ENCODE measurements around the gene LRP10. TPM values are rescaled to one million over a fixed set of nuclear protein-coding genes. Genes with fewer than 3 reads are reported as not detected.

The LRP10 gene
- total and polyA plus RNA-seq, 2 of the 8 experiments (the other 6 are each of a cell fraction or from before 2014, with no cell fraction given): 12.4 to 15.6 TPM

GRCh38 chr14:22890416-22890815 is 18.9 kb downstream of the LRP10 start:
- no peaks in the 10 kb centered on the region for H3K79me2 ChIP-seq (ENCODE audit: control insufficient read depth in 1 of 2, insufficient read depth in 2 of 2, low read length in 2 of 2)
- no peak overlapping the region for H3K4me3 ChIP-seq (ENCODE audit: extremely low read depth in 1 of 4, insufficient read depth in 2 of 4, low read depth in 3 of 4, low read length in 4 of 4)
- no peak overlapping the region for H3K27ac ChIP-seq (ENCODE audit: low read depth, low read length)
- no peak overlapping the region for H3K9ac ChIP-seq (replicated peaks in 1 of 4; ENCODE audit: extremely low read depth in 1 of 4, low read depth in 3 of 4, low read length in 3 of 4)
- peaks cover 7% of the 10 kb centered on the region for H3K23me2 ChIP-seq (ENCODE audit: low read depth, low read length)
- no peaks in the 10 kb centered on the region for H3K36me3 ChIP-seq (ENCODE audit: control insufficient read depth in 2 of 4, insufficient read depth in 4 of 4, low read length in 3 of 4)
- H2BK12ac ChIP-seq (ENCODE audit: low read depth, low read length): no peak overlapping the region
- H4K91ac ChIP-seq (replicated peaks; ENCODE audit: insufficient read length, low read length): no peak overlapping the region
- no peak overlapping the region for H3K23ac ChIP-seq (ENCODE audit: insufficient read length)
- H2AK5ac ChIP-seq (ENCODE audit: low read depth, low read length): no peak overlapping the region
- H3K79me1 ChIP-seq (ENCODE audit: low read depth, low read length): peaks cover 3% of the 10 kb centered on the region; the same call in 1 of the 2 replicates
- H3K27me3 ChIP-seq (replicated peaks in 1 of 4; ENCODE audit: control insufficient read depth in 3 of 4, extremely low read depth in 1 of 4, insufficient read depth in 3 of 4, low read length in 3 of 4): peaks cover 0 to 10% (median 9%) of the 10 kb centered on the region in 4 experiments; a peak in 6 of 7 replicates
- POLR2A ChIA-PET (ENCODE audit: partially characterized antibody): interaction anchor here (1.0 to 1.6 kb wide), 5 partner anchors 8 to 30 kb away, joined by 3 to 5 read pairs (median 3); no protein-coding TSS in a partner anchor
- H3K4ac ChIP-seq (replicated peaks; ENCODE audit: insufficient read length, low read depth, low read length): no peak overlapping the region
- H3K4me2 ChIP-seq (ENCODE audit: insufficient read depth in 1 of 2, low read depth in 2 of 2, low read length in 2 of 2): no peak overlapping the region
- peaks cover 0 to 7% (median 2%) of the 10 kb centered on the region in 4 experiments; a peak in 4 of 7 replicates for H3K4me1 ChIP-seq (replicated peaks in 1 of 4; ENCODE audit: control insufficient read depth in 3 of 4, insufficient read depth in 4 of 4, low read length in 3 of 4)
- H4K8ac ChIP-seq (ENCODE audit: extremely low read depth, insufficient read depth, low read length): no peak overlapping the region
- H4K20me1 ChIP-seq (replicated peaks in 1 of 2; ENCODE audit: control insufficient read depth in 1 of 2, insufficient read depth in 2 of 2, low read length in 2 of 2): no peaks in the 10 kb centered on the region
- DNase-seq (ENCODE audit: low read depth in 1 of 2, low spot score in 2 of 2) (no peak), FAIRE-seq (no peak)
- H3K18ac ChIP-seq (ENCODE audit: extremely low read depth, low read length): no peak overlapping the region
- no peak overlapping the region for H2BK120ac ChIP-seq (replicated peaks; ENCODE audit: low read depth, low read length)
- H2BK20ac ChIP-seq (ENCODE audit: low read length): no peak overlapping the region
- H2AFZ ChIP-seq (ENCODE audit: low read length): no peak overlapping the region
- H3K9me3 ChIP-seq (ENCODE audit: insufficient read depth in 2 of 2, low read depth in 1 of 2, low read length in 1 of 2): no peaks in the 10 kb centered on the region
- no peak overlapping the region for H3K56ac ChIP-seq (replicated peaks; ENCODE audit: insufficient read length, low read depth, low read length)
- no peak overlapping the region for H2BK5ac ChIP-seq (ENCODE audit: low read depth, low read length)
- no peak overlapping the region for H3K14ac ChIP-seq (ENCODE audit: insufficient read length)
- no peak overlapping the region for H4K5ac ChIP-seq (ENCODE audit: insufficient read length, low read depth, low read length)
- 80% methylated on average over 1 of the region's 1 CpG; no CpG with 5 or more reads in 1 of the 2 experiments for WGBS, 2 experiments (ENCODE audit: extremely low coverage in 1 of 2, insufficient coverage in 1 of 2, insufficient read length in 1 of 2, insufficient replicate concordance in 2 of 2, low coverage in 1 of 2, low lambda C conversion rate in 2 of 2, missing lambda C conversion rate in 1 of 2)
- no peak overlapping the region for H2BK15ac ChIP-seq (ENCODE audit: low read length)
- CTCF ChIA-PET (ENCODE audit: partially characterized antibody): interaction anchor here (1.0 to 14.9 kb wide), 7 partner anchors 9 to 166 kb away, joined by 3 to 158 read pairs (median 12); partner anchors contain the start of gene LRP10
- TF ChIP-seq EP300 (IDR thresholded peaks at IDR 0.05; ENCODE audit: borderline replicate concordance in 1 of 2, low read depth in 2 of 2, low read length in 2 of 2) (no peak), HDAC6 (IDR thresholded peaks at IDR 0.05; ENCODE audit: low read depth, low read length) (no peak), SUZ12 (IDR thresholded peaks at IDR 0.05; ENCODE audit: low read length) (no peak), HDAC2 (IDR thresholded peaks at IDR 0.05; ENCODE audit: borderline replicate concordance in 1 of 2, low read depth in 2 of 2, low read length in 2 of 2) (no peak), ZNF274 (IDR thresholded peaks at IDR 0.05; ENCODE audit: borderline replicate concordance, extremely low read depth, low read length) (no peak)
